Measurements from ENCODE around the gene CCL1.
"Not testable (repeated sequence)": the region's sequence is repeated elsewhere in the genome, so short reads cannot be mapped to it uniquely, and the experiment has no call there.

The CCL1 gene

DNA sequence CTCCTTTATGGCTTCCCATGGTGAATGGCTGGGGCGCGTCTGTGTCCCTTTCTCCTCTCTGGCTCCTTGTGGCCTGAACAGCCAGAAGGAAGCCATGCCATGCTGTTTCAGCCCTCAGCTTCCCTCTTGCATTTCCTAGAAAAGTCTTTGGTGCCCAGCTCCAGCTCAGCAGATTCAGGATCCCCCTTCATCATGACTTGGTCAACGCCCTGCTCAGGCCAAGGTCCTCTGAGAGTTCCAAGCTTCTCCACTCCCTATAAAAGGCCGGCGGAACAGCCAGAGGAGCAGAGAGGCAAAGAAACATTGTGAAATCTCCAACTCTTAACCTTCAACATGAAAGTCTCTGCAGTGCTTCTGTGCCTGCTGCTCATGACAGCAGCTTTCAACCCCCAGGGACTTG is 6.8 kb downstream of the CCL1 start, which contains the start of gene CCL13:
Gene CCL13, plus strand, starts transcription at position 287 of the 400 bp plus-strand sequence. Its CDS starts 47 bp downstream, at position 334.
- no peak for DNase-seq

DNA sequence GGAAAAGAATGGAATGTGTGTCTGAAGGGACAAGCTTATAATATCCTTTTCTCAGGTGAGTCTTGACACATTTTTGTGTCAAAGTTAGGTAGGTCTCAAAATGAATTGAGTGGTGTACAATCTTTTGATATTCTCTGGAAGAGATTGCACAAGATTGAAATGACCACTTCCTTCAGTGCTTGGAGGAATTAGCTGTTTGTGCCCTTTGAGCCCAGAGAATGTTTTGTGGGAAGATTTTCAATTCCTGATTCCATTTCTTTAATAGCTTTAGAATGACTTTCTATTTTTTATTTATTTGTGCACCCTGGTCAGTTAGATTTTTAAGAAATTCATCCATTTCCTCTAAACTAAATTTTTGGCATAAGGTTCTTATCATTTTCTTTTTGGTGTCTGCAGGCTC is 8.4 kb downstream of the CCL1 start:
- no peak for DNase-seq

DNA sequence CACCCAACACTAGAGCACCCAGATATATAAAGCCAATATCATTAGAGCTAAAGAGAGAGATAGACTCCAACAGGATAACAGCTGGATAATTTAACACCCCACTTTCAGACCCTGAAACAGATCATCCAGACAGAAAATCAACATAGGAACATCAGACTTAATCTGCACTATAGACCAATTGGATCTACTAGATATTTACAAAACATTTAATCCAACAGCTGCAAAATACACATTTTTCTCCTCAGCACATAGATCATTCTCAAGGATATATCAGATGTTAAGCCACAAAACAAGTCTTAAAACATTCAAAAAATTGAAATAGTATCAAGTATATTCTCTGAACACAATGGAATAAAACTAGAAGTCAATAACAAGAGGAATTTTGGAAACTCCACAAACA is 10.8 kb downstream of the CCL1 start:
- no peak for DNase-seq

DNA sequence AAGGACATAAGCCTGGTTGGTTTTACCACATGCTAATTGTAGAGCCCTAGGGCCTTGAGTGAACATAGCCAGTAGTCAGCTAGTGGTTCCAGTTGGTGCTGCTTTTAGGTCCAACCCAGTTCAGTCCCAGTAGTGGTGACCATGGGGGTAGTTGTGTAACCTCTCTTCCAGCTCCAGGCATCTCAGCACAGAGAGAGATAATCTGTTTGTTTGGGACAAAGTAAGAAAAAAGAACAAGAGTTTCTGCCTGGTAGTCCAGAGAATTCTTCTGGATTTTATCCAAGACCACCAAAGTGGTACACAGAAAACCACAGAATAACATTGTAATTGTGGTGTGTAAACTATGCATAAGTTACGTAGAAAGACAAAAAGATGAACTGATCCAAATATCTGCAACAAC is 11.9 kb downstream of the CCL1 start:
- no peak for DNase-seq

DNA sequence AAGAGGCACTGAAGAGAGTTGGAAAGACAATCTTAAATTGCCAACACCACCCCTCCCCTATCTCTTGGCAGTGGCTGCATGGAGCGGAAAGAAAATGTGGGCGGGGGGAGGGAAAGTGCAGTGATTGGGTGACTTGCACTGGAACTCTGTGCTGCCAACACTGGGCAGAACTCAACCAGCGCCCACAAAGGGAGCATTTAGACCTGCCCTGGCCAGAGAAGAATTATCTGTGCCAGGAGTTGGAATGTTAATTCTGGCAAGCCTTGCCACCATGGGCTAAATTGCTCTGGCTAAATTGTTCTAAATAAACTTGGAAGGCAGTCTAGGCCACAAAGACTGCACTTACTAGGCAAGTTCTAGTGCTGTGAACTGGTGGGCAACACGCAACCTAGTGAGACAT is 13.3 kb downstream of the CCL1 start:
- DNase-seq = no peak

DNA sequence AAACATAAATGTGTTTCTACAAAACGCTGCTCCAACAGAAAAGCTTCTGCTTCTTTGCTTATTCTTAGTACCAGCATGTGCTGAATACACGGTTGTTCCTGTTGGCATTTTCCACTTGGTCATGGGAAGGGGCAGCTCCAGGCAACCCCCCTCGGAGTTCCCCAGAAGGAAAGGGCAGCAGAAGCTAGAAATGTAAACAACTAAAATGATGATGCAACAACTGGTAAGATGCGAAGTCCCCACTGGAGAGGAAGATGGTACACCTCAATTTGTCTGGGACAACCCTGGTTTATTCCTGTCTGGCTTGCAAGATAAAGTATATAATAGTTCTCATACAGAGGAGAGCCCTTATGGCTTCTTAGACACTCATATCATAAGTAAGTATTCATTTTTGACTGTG is 16.0 kb downstream of the CCL1 start:
- DNase-seq = no peak

DNA sequence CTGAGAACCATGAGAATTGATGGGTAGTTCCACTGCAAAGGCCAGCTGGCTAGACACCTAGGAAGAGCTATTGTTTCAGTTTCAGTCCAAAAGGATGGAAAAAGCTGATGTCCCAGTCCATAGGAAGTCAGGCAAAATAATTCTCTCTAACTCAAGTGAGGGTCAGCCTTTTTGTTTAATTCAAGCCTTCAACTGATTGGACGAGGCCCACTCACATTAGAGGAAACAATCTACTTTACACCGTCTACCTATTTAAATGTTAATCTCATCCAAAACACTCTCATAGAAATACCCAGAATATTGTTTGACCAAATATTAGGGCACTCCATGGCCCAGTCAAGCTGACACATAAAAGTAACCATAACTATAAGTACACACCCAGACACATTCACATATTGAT is 21.1 kb downstream of the CCL1 start:
- DNase-seq = no peak

DNA sequence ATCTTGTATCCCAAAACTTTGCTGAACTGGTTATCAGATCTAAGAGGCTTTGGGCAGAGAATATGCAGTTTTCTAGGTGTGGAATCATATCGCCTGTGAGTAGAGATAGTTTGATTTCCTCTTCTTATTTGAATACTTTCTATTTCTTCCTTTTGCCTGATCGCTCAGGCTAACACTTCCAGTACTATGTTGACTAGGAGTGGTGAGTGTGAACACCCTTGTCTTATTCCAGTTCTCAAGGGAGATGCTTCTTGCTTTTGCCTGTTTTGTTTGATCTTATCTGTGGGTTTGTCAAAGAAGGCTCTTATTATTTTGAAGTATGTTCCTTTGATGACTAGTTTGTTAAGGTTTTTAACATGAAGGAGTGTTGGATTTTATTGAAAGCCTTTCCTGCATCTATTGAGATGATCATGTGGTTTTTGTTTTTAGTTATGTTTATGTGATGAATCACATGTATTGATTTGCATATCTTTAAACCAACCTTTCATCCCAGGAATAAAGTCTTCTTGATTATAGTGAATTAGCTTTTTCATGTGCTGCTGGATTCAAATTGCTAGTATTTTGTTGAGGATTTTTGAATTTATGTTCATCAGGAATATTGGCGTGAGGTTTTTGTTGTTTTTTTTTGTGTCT is 23.8 kb downstream of the CCL1 start:
- DNase-seq = no peak

DNA sequence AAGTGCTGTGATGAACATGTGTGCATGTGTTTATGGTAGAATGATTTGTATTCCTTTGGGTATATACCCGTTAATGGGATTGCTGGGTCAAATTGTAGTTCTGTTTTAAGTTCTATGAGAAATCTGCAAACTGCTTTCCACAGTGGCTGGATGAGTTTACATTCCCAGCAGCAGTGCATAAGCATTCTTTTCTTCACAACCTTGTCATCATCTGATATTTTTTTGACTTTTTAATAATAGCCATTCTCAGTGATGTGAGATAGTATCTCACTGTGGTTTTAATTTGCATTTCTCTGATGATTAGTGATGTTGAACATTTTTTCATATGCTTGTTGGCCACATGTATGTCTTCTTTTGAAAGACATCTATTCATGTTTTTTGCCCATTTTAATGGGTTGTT is 25.3 kb downstream of the CCL1 start:
- no peak for DNase-seq

DNA sequence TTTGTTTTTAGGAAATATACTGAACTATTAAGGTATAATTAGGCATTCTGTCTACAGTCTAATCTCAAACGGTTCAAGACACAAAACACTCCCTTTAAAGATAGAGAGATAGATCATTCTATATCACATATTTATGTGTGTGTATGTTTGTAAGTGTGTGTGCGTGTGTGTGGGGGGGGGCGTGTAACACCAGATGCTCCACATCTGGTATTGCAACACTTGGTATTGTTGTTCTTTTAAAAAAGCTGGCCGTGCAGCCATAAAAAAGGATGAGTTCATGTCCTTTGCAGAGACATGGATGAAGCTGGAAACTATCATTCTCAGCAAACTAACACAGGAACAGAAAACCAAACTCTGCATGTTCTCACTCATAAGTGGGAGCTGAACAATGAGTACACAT is 35.5 kb downstream of the CCL1 start:
- not testable (repeated sequence) for DNase-seq

DNA sequence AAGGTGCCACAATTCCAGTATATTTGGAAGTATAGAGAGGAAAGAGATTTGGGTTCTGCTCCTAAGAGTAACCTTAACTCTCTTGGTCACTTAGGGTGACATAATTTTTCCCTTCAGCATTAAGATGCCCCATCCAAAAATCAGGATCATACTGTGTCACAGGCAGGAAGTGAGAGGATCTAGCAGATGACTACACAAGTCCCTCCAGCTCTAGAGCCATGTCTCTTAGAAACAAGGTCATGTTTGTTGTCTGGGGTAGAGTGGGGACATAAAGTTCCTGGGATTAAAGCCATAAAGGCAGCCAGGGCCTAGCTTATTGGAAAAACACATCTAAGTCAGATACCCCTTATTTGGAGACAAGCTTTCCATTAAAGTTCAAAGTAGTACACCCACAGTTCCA is 41.1 kb downstream of the CCL1 start:
- no peak for DNase-seq

DNA sequence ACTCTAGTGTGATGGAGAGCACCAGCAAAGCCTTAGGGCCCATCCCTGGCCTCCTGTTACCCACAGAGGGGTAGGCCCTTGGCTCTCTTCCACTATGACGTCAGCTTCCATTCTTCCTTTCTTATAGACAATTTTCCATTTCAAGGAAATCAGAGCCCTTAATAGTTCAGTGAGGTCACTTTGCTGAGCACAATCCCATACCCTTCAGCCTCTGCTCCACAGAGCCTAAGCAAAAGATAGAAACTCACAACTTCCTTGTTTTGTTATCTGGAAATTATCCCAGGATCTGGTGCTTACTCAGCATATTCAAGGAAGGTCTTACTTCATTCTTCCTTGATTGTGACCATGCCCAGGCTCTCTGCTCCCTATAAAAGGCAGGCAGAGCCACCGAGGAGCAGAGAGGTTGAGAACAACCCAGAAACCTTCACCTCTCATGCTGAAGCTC is 44.0 kb downstream of the CCL1 start, which contains the start of gene CCL8:
Gene CCL8, plus strand, starts transcription at position 397 of the 445 bp plus-strand sequence. CDS start 67 bp downstream, outside the sequence.
- peak in 1 of 2 donors; percentile 13 for DNase-seq

DNA sequence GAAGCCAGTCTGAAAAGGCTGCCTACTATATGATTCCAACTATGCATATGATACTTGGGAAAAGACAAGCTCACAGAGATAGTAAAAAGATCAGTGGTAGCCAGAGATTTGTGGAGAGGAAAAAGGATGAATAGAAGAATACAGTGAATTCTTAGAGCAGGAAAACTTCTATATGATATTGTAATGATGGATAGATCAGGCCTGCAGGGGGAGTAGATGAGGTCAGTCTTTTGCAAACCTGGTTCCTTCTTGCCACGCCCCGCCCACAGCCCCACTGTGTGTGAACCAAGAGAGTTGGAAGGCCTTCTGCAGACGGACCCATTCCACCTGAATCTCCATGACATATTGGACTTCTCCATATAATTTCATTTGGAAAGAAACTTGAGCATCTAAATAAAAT is 44.6 kb downstream of the CCL1 start:
- peak in 1 of 2 donors; percentile 19 for DNase-seq

DNA sequence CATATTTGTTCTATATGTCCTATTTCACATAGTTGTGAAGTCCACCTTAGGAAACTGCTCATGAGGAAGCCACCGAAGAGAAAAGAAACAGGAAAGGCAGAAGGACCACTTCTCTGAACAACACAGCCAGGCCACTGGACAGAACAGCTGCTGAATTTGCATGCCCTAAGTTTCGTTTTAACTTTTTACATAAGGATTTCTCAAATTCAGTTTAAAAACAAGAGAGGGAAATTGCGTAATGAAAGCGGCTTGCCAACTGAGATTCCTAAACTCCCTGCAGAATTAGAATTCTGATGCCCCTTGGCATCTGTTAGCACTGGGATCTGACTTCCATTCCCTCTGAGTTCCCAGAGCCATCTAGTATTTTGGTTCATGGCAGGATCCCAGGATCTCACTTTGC is 48.8 kb downstream of the CCL1 start:
- DNase-seq = peak; percentile 4 to 40

DNA sequence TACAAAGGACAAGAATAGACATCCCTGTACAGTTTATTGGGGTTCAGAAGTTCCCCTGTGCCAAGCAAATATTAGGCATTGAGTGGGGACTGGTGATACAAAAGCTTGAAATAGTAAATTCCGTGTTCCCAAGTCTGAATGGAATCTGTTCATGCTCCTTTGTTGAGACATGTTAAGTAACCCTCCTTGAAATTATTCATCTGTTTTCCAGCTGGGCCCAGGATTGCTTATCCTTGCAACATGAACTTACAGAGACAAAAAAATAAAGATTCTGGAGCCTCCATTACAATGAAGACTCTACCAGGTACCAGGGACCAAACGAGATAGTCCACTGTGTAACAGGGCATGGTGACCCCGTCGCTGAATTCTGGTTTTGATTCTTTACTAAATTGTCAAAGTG is 49.9 kb downstream of the CCL1 start:
- DNase-seq = no peak

DNA sequence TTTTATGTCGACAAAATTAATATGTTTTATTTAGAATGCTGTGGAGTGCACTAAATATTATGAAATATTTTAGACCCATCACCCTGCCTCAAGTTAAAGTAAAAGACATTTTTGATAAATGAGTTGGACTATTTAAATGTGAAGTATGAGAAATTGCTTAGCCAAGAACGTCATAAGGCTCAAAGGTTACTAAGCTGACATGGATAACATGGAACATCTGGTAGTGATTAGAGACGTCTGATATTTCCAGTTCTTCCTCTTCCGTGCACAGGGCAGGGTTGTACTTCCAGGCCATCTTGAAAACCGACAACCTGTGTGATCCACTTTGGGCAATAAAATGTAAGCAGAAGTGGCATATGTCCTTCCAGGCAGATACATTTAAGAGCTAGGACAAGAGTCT is 51.0 kb downstream of the CCL1 start:
- no peak for DNase-seq

DNA sequence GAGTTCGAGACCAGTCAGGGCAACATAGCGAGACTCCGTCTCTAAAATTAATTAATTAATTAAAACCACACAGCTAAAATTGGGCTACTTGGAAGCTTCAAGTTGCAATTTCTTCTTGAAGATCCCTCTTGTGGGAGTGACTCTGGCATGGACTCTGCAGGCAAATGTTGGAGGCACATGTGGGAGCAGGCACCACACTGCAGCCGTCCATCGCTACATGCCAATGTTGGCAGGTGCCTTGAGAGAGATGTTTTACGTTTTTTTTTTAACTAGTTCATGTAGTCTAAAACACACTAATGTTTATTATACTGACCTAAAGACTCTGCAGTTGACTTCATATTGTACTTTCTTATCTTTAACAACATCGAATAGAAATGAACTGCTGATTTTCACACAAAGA is 51.7 kb downstream of the CCL1 start:
- DNase-seq = no peak
